ENCODE results near the gene BICDL2.
"Not testable (repeated sequence)": the region's sequence is repeated elsewhere in the genome, so short reads cannot be mapped to it uniquely, and the experiment has no call there.

The BICDL2 gene

DNA sequence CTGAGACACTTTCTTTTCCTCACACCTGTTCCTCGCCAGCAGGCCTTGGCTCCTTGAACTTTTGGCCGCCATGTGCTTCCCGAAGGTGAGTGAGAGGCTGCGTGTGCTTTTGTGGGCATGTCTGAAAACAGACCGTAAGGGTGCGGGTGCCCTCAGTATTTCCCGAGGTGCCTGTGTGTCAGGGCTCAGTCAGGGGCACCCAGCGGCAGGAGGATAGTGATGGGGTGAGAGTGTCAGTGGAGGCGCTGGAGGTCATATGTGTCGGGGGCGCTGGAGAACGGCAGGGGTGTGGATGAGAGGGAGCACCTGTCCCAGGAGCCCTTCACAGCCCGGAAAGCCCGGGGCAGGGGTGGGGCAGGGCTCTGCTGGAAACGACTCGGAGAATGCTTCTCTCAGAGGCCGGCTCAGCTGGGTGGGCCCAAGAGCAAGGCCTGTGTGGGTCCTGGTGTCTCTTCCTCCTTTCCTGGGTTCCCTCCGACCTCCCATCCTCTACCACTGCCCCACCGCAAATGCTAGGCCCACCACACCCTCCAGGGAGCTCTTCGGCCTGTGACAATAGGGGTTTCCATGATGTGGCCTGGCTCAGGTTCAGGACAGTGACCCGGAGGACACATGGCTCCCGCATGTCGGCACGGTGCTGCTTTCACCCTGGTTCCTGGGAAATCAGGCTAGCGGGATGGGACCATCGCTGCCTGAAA lies 29.1 kb upstream of the BICDL2 start:
- H3K4me3 ChIP-seq (ENCODE audit: low read depth, low read length), result peak overlapping the region; percentile 38
- DNase-seq (ENCODE audit: low read depth), result no peak

DNA sequence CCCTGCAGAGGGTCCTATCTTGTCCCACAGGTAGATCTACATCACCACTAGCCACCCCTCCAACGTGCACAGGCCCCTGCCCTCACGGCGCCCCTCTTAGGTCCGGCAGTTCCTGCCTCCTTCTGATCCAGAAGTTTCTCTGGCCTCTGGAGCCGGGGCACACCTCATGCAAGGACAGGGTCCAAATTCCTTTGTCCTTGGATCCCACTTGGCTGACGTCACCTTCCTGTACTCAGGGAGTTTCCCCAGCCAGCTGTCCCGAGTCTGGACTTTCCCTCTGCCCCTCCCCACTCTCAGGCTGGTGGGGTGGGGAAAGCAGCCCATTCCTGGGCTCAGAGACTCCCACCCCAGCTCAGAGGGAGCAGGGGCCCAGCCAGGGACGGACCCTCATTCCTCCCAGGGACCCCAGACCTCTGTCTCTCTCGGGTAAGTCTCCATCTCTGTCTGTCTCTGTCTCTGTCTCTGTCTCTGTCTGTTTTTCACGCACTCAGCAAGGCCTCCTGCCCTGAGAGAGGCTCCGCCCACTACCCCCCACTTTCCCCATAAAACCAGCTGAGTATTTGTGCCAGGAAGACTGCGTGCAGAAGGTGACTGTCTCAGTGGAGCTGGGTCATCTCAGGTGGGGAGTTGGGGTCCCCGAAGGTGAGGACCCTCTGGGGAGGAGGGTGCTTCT lies 28.5 kb upstream of the BICDL2 start, which contains the start of gene IL32:
Gene IL32, plus strand, starts transcription at position 572 of the 673 bp plus-strand sequence. CDS start 172 bp downstream, outside the sequence.
- H3K4me3 ChIP-seq (ENCODE audit: low read depth, low read length), result peak within 1 kb of the TSS; percentile 38
- DNase-seq (ENCODE audit: low read depth), result peak; percentile 26

DNA sequence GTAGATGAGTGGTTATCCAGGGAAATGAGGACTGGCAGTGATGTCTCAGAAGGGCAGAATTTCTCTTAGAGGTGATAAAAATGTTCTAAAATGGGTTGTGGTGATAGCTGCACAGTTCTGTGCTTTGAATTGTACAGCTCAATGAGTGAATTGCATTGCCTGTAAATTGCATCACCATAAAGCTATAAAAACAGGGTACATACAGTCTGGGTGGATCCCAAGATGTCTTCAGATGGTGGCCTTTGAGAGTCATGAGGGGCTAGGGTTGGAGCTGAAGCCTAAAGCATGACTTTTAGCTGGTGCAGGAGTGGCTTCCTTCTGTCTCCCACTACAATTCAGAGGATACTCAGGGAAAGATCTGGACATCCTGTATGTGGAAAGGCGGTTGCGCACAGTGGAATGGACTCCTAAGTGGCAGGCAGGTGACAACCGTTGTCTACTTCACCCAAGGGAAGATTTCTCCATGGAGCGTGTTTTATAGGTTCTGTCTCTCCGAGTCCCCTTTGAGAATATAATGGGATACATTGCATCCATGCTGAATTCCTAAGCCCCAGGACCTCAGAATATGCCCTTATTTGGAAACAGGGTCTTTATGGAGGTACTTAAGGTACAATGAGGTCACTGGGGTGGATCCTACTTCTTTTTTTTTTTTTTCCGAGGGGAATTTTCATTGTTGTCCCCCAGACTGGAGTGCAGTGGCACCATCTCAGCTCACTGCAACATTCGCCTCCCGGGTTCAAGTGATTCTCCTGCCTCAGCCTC lies 27.1 kb upstream of the BICDL2 start:
- H3K4me3 ChIP-seq (ENCODE audit: low read depth, low read length), result no peak overlapping the region
- DNase-seq (ENCODE audit: low read depth), result no peak

DNA sequence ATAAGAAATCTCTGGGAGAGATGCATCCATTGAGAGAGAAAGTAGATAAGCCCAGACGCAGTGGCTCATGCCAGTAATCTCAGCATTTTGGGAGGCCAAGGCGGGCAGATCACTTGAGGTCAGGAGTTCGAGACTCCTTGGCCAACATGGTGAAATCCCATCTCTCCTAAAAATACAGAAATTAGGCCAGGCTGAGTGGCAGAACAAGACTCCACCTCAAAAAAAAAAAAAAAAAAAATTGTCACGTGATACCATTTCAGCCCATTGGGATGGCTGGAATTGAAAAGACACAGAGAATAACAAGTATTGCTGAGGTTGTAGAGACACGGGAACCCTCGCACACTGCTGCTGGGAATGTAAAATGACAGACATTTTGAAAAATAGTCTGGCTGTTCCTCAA lies 25.8 kb upstream of the BICDL2 start:
- no peak overlapping the region for H3K4me3 ChIP-seq (ENCODE audit: low read depth, low read length)
- no peak for DNase-seq (ENCODE audit: low read depth)

DNA sequence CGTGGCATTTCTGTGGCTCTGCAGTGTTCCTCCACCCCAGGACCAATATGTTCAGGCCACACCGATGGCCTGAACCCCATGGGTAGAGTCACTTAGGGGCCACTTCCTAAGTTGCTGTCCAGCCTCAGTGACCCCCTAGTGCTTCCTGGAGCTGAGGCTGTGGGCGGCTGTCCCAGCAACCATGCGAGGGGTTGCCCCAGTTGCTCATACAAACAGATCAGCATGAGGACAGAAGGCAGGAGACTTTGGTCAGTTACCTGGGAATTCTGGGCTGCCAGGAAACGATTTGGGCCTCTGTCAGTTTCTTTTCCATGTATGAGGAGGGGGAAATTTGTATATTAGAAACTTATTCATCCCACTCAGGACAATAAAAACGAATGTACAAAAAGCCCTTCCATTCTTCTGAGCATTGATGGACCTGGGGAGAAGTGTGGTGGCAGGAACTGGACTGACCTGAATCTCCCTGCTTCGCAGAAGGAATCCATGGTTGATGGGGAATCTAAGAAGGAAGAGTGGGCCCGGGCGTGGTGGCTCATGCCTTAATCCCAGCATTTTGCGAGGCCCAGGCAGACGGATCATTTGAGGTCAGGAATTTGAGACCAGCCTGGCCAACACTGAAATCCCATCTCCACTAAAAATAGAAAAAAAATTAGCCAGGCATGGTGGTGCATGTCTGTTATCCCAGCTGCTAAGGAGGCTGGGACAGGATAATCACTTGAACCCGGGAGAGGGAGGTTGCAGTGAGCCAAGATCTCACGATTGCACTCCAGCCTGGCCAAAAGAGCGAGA lies 23.8 kb upstream of the BICDL2 start:
- H3K4me3 ChIP-seq (ENCODE audit: low read depth, low read length), result no peak overlapping the region
- DNase-seq (ENCODE audit: low read depth), result no peak

DNA sequence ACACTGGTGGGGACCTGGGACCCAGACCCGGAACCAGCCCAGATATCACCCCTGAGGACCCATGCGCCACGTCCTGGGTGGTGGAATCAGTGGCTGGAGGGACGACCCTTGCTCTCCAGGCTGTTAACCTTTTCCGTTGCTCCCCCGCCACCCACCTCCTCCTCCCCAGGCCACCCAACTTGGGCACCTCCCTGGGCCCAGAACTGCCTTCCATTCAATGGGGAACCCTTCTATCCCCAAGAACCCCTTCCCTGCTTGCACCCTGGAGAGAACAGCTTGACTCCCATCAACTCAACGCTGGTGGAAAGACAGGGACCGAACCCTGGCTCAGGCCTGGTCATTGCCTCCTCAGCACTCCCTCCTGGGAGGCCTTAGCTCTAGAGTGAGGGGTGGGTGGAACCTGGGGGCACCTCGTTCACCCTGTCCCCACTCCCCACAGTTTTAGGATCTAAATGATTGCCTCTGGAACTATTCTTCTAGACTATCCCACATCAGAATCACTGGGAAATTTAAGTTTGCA lies 23.0 kb upstream of the BICDL2 start:
- DNase-seq (ENCODE audit: low read depth), result no peak

DNA sequence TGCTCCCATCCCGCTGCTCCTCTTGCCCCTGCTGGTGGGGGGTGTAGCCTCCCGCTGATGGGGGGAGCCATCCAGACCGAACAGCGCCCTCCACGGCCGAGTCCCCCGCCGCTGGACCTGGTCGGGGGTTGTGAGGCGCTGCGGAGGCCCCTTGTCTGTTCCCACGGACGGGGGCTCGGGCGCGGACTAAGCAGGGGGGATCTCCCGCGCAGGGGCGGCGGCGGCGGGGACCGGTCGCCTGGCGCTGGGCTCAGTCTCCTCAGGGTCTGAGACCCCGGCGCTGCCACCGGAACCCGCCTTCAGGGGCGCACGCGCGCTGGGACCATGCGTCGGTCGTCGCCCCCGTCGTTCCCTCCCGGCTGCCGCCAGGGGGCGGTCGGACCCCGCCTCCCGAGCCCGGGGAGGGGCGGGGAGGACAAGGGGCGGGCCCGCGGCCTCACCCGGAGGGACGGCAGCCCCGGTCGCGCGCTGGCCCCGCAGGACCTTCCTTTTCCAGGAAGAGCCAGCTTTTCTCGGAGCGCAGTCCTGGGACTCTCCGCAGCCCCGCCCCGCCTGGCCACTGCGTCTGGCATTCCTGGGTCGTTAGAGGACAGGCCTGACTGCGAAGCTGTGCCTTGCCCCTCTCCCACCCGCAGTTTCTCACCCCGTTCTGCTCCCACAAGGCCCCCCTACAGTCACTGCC lies 22.4 kb upstream of the BICDL2 start:
- H3K4me3 ChIP-seq (ENCODE audit: low read depth, low read length), result peak overlapping the region; percentile 86
- peak; percentile 36 for DNase-seq (ENCODE audit: low read depth)

More for the DNA sequence above, 23.0 kb upstream of the BICDL2 start:
- H3K4me3 ChIP-seq (ENCODE audit: low read depth, low read length), result peak overlapping the region; percentile 86

DNA sequence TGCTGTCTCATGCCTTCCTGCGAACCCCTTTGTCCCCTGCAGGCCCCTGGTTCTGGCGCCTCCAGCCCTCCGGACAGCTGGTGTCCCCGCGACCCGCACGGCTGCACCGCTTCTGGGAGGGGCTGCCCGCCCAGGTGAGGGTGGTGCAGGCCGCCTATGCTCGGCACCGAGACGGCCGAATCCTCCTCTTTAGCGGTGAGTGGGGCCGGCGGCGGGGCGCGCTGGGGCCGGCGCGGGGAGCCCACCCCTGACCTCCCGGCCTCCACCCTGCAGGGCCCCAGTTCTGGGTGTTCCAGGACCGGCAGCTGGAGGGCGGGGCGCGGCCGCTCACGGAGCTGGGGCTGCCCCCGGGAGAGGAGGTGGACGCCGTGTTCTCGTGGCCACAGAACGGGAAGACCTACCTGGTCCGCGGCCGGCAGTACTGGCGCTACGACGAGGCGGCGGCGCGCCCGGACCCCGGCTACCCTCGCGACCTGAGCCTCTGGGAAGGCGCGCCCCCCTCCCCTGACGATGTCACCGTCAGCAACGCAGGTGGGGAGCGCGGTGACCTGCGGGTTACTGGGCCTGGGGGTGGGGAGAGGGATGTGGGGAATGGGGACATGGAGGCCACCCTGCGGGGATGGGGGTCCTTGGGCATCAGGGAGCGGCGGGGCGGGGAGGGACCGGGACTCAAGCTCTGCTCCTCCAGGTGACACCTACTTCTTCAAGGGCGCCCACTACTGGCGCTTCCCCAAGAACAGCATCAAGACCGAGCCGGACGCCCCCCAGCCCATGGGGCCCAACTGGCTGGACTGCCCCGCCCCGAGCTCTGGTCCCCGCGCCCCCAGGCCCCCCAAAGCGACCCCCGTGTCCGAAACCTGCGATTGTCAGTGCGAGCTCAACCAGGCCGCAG lies 21.6 kb upstream of the BICDL2 start:
- no peak for DNase-seq (ENCODE audit: low read depth)
- H3K4me3 ChIP-seq (ENCODE audit: low read depth, low read length), result peak overlapping the region; percentile 86

DNA sequence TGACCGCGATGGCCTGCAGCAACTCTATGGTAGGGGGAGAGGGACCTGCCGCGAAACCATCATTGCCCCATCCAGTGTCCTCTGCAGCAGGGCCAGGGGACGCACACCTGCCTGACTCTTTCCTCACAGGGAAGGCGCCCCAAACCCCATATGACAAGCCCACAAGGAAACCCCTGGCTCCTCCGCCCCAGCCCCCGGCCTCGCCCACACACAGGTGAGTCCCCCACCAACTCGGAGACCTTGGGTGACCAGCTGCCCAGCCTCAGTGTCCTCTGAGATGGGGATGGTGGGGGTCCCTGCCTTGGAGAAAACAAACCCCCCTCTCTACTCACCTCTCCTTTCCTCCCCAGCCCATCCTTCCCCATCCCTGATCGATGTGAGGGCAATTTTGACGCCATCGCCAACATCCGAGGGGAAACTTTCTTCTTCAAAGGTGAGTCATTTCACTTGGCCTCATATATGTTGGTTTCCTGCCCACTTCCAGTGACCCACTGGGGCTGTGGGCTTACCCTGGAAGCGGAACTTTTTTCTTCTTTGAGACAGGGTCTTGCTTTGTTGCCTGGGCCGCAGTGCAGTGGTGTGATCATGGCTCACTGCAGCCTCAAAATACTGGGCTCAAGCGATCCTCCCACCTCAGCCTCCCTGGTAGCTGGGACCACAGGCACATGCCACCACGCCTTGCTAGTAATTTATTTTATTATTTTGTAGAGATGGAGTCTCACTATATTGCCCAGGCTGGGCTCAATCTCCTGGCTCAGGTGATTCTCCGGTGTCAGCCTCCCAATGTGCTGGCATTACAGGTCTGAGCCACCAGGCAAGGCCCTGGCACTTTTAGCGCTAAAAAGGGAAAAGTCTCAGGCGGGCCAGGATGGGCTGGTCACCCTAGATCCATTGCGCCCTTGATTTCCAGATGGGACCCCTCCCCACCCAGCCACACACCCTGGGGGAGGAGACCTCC lies 20.7 kb upstream of the BICDL2 start:
- DNase-seq (ENCODE audit: low read depth), result no peak
- peak overlapping the region; percentile 86 for H3K4me3 ChIP-seq (ENCODE audit: low read depth, low read length)

DNA sequence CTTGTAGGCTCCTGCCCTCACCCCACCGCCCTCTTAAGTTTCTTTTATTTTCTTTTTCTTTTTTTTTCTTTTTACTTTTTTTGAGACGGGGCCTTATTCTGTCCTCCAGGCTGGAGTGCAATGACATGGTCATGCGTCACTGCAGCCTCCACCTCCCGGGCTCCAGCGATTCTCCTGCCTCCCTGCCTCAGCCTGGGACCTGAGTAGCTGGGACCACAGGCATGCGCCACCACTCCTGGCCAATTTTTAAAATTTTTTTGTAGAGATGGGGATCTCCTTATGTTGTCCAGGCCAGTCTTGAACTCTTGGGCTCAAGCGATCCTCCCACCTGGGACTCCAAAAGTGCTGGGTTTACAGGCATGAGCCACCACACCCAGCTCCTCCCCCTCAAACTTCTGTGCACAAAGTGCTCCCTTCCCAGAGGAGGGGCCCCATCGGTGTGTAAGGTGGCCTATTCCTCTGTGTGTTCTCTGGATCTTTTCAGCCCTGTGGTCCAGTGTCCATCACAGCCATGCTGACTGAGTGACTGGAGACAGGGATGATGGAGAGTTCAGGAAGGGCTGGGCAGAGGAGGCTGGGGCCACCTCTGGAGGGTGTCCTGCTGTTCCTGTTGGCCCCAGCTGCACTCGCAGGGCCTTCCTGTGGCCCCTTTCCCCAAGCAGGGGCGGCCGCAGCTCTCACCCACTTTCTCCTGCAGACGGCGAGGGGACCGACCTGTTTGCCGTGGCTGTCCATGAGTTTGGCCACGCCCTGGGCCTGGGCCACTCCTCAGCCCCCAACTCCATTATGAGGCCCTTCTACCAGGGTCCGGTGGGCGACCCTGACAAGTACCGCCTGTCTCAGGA lies 19.8 kb upstream of the BICDL2 start:
- DNase-seq (ENCODE audit: low read depth), result no peak
- no peak overlapping the region for H3K4me3 ChIP-seq (ENCODE audit: low read depth, low read length)

DNA sequence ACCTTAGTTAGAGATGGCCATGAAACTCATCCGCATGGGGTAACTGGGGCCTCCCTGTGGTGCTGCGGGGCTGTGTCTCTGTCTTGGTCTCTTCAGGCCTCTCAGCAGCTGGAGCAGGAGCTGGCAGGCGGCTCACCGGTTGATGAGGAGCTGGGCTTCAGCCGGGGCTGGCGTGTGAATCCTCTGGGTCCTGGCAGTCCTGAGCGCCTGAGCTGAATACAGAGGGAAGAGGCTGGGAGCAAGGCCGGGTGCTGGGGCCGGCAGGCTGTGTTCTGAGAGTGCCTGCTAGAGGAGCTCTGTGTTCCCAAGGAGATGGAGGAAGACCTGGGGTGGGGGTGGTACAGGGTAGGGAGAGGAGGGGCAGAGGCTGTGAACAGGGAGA lies 19.0 kb upstream of the BICDL2 start:
- not testable (repeated sequence) for DNase-seq (ENCODE audit: low read depth); H3K4me3 ChIP-seq (ENCODE audit: low read depth, low read length)

DNA sequence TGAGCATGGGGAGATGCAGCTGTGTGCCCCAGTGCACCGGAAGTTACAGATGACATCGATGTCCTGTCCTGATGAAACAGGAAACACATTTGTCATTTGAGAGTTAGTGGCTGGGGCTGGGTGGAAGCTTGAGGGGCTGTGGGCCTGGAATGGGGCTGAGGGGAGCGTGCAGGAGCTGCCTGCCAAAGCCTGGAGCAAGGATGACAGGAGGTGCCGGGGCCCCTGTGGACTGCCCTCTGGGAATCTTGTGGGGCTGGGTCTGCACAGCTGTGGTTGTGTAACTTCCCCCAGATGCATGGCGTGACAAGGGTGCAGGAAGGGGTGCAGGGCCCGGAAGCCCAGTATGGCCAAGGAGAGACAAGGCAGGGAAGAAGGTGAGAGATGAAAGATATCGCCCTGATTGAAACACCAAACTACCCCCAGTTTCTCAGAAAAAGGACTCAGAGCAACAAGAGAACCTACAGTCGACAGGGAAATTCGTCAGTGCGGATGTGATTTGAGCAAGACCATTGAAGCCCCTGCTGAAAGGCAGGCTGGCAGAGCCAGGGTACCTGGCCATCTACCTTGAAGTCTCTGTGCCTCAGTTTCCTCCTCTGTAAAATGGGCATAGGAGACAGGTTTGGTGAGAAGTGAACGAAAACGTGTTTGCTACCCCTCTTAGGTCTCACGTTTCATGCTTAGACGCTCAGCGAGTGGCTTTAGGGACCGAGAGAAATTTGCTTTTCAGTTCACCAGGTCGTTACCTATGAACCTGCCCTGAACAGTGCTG lies 18.4 kb upstream of the BICDL2 start:
- DNase-seq (ENCODE audit: low read depth), result no peak
- no peak overlapping the region for H3K4me3 ChIP-seq (ENCODE audit: low read depth, low read length)

DNA sequence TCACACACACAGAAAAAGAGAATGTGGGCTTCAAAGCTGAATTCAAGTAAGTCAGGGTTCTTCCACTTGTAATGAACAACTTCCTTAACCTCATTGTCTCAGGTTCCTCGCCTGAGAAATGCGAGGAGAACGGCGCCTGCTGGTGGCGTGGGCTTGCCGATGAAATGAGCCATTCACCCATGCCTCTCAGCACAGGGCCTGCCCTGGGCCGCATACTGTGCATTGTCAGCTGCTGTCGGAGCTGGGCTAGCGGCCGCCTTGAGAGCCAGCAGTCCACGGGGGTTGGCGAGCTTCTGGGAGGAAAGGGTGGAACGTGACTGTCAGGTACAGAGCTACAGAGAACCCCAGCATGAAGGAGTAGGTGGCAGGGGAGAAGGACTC lies 16.6 kb upstream of the BICDL2 start:
- DNase-seq (ENCODE audit: low read depth), result not testable (repeated sequence)

DNA sequence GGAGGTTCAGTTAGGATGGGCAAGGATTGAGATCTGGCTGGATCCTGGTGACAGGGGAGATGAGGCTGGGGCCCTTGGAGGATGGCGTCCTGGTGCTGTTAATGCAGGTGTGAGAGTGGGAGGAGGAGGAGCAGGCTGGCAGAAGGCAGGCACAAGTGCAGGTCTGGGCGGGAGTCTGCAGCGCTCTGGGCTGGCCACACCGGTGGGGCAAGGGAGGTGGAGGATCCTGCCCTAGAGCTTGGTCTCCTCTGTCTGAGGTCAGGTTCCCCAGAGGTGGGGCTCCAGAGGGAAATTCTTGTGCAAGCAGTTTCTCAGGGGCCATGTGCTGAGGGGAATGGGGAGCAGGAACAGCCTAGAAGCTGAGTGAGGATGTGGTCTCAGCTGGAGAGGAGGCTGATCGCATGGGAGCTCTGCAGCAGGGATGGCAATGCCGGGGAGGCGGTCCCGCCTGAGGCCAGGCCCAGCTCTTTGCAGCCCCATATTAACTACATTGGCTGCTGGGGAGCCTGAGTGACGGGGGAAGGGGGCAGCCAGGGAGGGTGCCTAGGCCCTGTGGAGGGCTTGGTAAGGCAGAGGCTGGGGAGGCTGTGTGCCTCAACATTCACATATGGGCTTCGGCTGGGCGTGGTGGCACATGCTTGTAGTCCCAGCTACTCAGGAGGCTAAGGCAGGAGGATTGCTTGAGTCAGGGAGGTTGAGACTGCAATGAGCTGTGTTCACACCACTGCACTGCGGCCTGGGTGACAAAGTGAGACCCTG lies 16.0 kb upstream of the BICDL2 start:
- DNase-seq (ENCODE audit: low read depth); H3K4me3 ChIP-seq (ENCODE audit: low read depth, low read length): not testable (repeated sequence)

More for the DNA sequence above, 16.6 kb upstream of the BICDL2 start:
- not testable (repeated sequence) for H3K4me3 ChIP-seq (ENCODE audit: low read depth, low read length)

DNA sequence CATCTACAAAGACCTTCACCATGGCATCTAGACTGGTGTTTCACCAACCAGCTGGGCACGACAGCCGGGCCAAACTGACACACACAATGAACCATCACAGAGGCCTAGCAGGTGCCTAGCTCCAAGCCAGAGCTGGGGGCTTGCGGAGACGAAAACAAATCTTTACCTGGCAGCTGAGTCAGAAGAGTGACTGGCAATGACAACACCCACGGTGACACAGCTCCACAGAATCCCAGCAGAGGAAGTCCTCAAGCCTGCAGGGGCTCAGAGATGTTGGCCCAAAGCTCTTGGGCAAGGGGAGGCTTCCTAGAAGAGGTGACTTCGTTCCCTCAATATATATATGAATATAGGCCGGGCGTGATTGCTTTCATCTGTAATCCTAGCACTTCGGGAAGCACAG lies 14.8 kb upstream of the BICDL2 start:
- no peak for DNase-seq (ENCODE audit: low read depth)
- no peak overlapping the region for H3K4me3 ChIP-seq (ENCODE audit: low read depth, low read length)
